SK-N-SH treated with all-trans-retinoic acid at 6 μM for 48 hours (cell line): ENCODE results near the gene CAVIN2.
A peak's percentile ranks its signal among the peaks of the same experiment; 100 is the strongest.

Experiments used
- ATAC-seq: fragments of 200-7000 bp; cut with Tn5 transposase; 3 replicates; pipeline ENCODE4 v1.9.1; 2020; ENCODE audit warnings: mild to moderate bottlenecking, moderate library complexity
- ARNTL ChIP-seq: fragments of 450-650 bp; formaldehyde crosslinking; IDR thresholded peaks from 2 replicates; pipeline ENCODE4 v1.5.0; 2020; ENCODE audit warnings: low read depth, mild to moderate bottlenecking, moderate library complexity, borderline replicate concordance
- BACH2 ChIP-seq: fragments of 250-450 bp; sonication (Bioruptor Pico); IDR thresholded peaks from 2 replicates; pipeline ENCODE4 v1.9.0; 2021; ENCODE audit warnings: mild to moderate bottlenecking, borderline replicate concordance
- CSDC2 ChIP-seq: fragments of 250-450 bp; sonication (Bioruptor Pico); IDR thresholded peaks from 2 replicates; pipeline ENCODE4 v1.5.0; 2020; ENCODE audit warnings: mild to moderate bottlenecking, moderate library complexity
- ESRRG ChIP-seq: fragments of 250-450 bp; sonication (Bioruptor Pico); IDR thresholded peaks from 2 replicates; pipeline ENCODE4 v1.6.1; 2021; ENCODE audit warnings: mild to moderate bottlenecking
- GLIS3 ChIP-seq: fragments of 250-450 bp; sonication (Bioruptor Pico); IDR thresholded peaks from 2 replicates; pipeline ENCODE4 v1.5.0; 2020; ENCODE audit warnings: mild to moderate bottlenecking, moderate library complexity
- ISL1 ChIP-seq: fragments of 250-450 bp; sonication (Bioruptor Pico); IDR thresholded peaks from 2 replicates; pipeline ENCODE4 v2.1.2; 2022; ENCODE audit warnings: mild to moderate bottlenecking, moderate library complexity
- OSR1 ChIP-seq: fragments of 250-450 bp; sonication (Bioruptor Pico); IDR thresholded peaks from 2 replicates; pipeline ENCODE4 v1.8.0; 2022; ENCODE audit warnings: moderate library complexity, mild to moderate bottlenecking, inconsistent platforms
- PPARA ChIP-seq: fragments of 250-450 bp; sonication (Bioruptor Pico); IDR thresholded peaks from 2 replicates; pipeline ENCODE4 v1.5.0; 2020; ENCODE audit warnings: mild to moderate bottlenecking, borderline replicate concordance
- RARB ChIP-seq: fragments of 250-450 bp; sonication (Bioruptor Pico); IDR thresholded peaks from 2 replicates; pipeline ENCODE4 v1.8.0; 2021; ENCODE audit warnings: mild to moderate bottlenecking, moderate library complexity
- SNAI2 ChIP-seq: fragments of 250-450 bp; sonication (Bioruptor Pico); IDR thresholded peaks from 2 replicates; pipeline ENCODE4 v1.5.0; 2020; ENCODE audit warnings: mild to moderate bottlenecking, moderate library complexity
- TCF4 ChIP-seq: fragments of 250-450 bp; sonication (Bioruptor Pico); IDR thresholded peaks from 2 replicates; pipeline ENCODE4 v1.8.0; 2021; ENCODE audit warnings: mild to moderate bottlenecking, moderate library complexity, borderline replicate concordance
- TOX ChIP-seq: fragments of 250-450 bp; sonication (Bioruptor Pico); IDR thresholded peaks from 2 replicates; pipeline ENCODE4 v1.8.0; 2021; ENCODE audit warnings: mild to moderate bottlenecking, moderate library complexity, borderline replicate concordance
- ZC3H10 ChIP-seq: fragments of 250-450 bp; sonication (Bioruptor Pico); IDR thresholded peaks from 2 replicates; pipeline ENCODE4 v1.5.1; 2021; ENCODE audit warnings: mild to moderate bottlenecking, moderate library complexity
- ZFP3 ChIP-seq: fragments of 250-450 bp; sonication (Bioruptor Pico); IDR thresholded peaks from 2 replicates; pipeline ENCODE4 v1.5.0; 2020; ENCODE audit warnings: mild to moderate bottlenecking, moderate library complexity
- ZFP30 ChIP-seq: fragments of 450-650 bp; formaldehyde crosslinking; IDR thresholded peaks from 2 replicates; pipeline ENCODE4 v1.5.0; 2022; ENCODE audit warnings: mild to moderate bottlenecking, moderate library complexity
- ZNF565 ChIP-seq: fragments of 450-650 bp; formaldehyde crosslinking; conservative IDR thresholded peaks from 2 replicates; pipeline ENCODE4 v1.5.0; 2020; ENCODE audit warnings: low read depth, mild to moderate bottlenecking, moderate library complexity
- ZNF70 ChIP-seq: fragments of 450-650 bp; formaldehyde crosslinking; IDR thresholded peaks from 2 replicates; pipeline ENCODE4 v1.5.0; 2020; ENCODE audit warnings: mild to moderate bottlenecking, moderate library complexity
- ZNF8 ChIP-seq: fragments of 450-650 bp; formaldehyde crosslinking; IDR thresholded peaks from 2 replicates; pipeline ENCODE4 v1.5.0; 2020; ENCODE audit warnings: mild to moderate bottlenecking, moderate library complexity
- TF ChIP-seq, protein P1 (sequence below): fragments of 250-450 bp; sonication (Bioruptor Pico); IDR thresholded peaks from 2 replicates; pipeline ENCODE4 v1.8.0; 2021; ENCODE audit warnings: low read depth, mild to moderate bottlenecking, moderate library complexity, borderline replicate concordance
- TF ChIP-seq, protein P2 (sequence below): fragments of 250-450 bp; sonication (Bioruptor Pico); IDR thresholded peaks from 2 replicates; pipeline ENCODE4 v1.5.1; 2021; ENCODE audit warnings: mild to moderate bottlenecking, moderate library complexity
- TF ChIP-seq, protein P3 (sequence below): fragments of 250-450 bp; sonication (Bioruptor Pico); IDR thresholded peaks from 2 replicates; pipeline ENCODE4 v1.5.1; 2020; ENCODE audit warnings: low read depth, mild to moderate bottlenecking, moderate library complexity
- TF ChIP-seq, protein P4 (sequence below): fragments of 250-450 bp; sonication (Bioruptor Pico); IDR thresholded peaks from 2 replicates; pipeline ENCODE4 v1.8.0; 2020; ENCODE audit warnings: mild to moderate bottlenecking, moderate library complexity, borderline replicate concordance
- TF ChIP-seq, protein P5 (sequence below): fragments of 250-450 bp; sonication (Bioruptor Pico); IDR thresholded peaks from 2 replicates; pipeline ENCODE4 v1.5.0; 2020; ENCODE audit warnings: mild to moderate bottlenecking, moderate library complexity

Gene CAVIN2

DNA sequence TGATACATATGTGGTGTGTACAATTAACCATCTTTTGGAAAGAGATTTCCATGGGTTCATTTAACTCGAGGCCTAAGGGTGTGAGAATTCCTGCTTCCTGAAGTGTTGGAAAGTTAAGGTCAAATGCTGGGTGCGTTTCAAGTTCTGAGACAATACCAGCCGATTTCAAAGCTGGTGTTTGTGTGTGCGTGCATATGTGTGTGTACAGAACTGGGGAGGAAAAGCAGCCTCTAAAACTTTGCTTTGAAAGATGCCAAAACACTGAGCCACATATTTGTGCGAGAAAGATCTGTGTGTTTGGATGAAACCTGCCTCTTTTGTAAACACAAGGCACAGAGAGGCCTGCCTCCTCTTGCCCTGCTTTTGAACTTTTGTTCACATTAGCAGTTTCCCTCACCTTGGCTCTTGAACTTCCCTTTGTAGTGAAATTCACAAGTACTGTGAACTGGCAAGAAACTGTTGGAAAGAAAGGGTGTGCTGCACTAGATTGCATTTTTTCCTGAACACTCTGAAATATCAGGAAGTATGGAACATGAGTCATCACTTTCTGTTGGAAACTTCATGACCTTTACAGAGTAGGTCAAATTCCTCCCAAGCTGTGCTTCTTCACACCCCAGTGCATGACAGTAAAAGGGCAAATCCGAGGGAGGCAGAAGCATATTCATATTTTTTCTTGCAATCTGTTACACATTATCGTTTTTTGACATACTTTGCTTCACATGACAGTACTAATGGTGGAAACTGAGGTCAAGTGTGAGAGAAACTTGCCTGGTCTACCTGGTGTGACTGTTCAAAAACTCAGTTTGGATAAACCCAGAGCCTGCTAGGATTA, 20.0 kb upstream of the CAVIN2 start:
- ATAC-seq, result peak; percentile 80
- TF ChIP-seq ZFP30 (CRISPR knock-in tag) (no peak), BACH2 (CRISPR knock-in tag) (no peak), TOX (CRISPR knock-in tag) (peak; percentile 64), TCF4 (CRISPR knock-in tag) (no peak), ZNF565 (CRISPR knock-in tag) (no peak), OSR1 (peak; percentile 78; the same call in 1 of the 2 replicates), PPARA (CRISPR knock-in tag) (no peak), ESRRG (CRISPR knock-in tag) (no peak), ZNF70 (CRISPR knock-in tag) (no peak), ZC3H10 (CRISPR knock-in tag) (0 out of 2 replicates have a peak, but pooled peaks have one; percentile 55), SNAI2 (CRISPR knock-in tag) (no peak), ZFP3 (CRISPR knock-in tag) (peak; percentile 40; the same call in 1 of the 2 replicates), CSDC2 (CRISPR knock-in tag) (peak; percentile 73; the same call in 1 of the 2 replicates), ZNF8 (CRISPR knock-in tag) (no peak), ARNTL (CRISPR knock-in tag) (no peak), GLIS3 (CRISPR knock-in tag) (no peak), RARB (CRISPR knock-in tag) (no peak), ISL1 (CRISPR knock-in tag) (peak; percentile 80)
- TF ChIP-seq, protein P1, sequence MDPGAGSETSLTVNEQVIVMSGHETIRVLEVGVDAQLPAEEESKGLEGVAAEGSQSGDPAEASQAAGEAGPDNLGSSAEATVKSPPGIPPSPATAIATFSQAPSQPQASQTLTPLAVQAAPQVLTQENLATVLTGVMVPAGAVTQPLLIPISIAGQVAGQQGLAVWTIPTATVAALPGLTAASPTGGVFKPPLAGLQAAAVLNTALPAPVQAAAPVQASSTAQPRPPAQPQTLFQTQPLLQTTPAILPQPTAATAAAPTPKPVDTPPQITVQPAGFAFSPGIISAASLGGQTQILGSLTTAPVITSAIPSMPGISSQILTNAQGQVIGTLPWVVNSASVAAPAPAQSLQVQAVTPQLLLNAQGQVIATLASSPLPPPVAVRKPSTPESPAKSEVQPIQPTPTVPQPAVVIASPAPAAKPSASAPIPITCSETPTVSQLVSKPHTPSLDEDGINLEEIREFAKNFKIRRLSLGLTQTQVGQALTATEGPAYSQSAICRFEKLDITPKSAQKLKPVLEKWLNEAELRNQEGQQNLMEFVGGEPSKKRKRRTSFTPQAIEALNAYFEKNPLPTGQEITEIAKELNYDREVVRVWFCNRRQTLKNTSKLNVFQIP, result no peak
- TF ChIP-seq, protein P2, sequence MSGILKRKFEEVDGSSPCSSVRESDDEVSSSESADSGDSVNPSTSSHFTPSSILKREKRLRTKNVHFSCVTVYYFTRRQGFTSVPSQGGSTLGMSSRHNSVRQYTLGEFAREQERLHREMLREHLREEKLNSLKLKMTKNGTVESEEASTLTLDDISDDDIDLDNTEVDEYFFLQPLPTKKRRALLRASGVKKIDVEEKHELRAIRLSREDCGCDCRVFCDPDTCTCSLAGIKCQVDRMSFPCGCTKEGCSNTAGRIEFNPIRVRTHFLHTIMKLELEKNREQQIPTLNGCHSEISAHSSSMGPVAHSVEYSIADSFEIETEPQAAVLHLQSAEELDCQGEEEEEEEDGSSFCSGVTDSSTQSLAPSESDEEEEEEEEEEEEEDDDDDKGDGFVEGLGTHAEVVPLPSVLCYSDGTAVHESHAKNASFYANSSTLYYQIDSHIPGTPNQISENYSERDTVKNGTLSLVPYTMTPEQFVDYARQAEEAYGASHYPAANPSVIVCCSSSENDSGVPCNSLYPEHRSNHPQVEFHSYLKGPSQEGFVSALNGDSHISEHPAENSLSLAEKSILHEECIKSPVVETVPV (CRISPR knock-in tag), result no peak
- TF ChIP-seq, protein P3, sequence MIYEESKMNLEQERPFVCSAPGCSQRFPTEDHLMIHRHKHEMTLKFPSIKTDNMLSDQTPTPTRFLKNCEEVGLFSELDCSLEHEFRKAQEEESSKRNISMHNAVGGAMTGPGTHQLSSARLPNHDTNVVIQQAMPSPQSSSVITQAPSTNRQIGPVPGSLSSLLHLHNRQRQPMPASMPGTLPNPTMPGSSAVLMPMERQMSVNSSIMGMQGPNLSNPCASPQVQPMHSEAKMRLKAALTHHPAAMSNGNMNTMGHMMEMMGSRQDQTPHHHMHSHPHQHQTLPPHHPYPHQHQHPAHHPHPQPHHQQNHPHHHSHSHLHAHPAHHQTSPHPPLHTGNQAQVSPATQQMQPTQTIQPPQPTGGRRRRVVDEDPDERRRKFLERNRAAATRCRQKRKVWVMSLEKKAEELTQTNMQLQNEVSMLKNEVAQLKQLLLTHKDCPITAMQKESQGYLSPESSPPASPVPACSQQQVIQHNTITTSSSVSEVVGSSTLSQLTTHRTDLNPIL (CRISPR knock-in tag), result no peak
- TF ChIP-seq, protein P4, sequence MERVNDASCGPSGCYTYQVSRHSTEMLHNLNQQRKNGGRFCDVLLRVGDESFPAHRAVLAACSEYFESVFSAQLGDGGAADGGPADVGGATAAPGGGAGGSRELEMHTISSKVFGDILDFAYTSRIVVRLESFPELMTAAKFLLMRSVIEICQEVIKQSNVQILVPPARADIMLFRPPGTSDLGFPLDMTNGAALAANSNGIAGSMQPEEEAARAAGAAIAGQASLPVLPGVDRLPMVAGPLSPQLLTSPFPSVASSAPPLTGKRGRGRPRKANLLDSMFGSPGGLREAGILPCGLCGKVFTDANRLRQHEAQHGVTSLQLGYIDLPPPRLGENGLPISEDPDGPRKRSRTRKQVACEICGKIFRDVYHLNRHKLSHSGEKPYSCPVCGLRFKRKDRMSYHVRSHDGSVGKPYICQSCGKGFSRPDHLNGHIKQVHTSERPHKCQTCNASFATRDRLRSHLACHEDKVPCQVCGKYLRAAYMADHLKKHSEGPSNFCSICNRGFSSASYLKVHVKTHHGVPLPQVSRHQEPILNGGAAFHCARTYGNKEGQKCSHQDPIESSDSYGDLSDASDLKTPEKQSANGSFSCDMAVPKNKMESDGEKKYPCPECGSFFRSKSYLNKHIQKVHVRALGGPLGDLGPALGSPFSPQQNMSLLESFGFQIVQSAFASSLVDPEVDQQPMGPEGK (CRISPR knock-in tag), result 0 out of 2 replicates have a peak, but pooled peaks have one; percentile 24
- TF ChIP-seq, protein P5, sequence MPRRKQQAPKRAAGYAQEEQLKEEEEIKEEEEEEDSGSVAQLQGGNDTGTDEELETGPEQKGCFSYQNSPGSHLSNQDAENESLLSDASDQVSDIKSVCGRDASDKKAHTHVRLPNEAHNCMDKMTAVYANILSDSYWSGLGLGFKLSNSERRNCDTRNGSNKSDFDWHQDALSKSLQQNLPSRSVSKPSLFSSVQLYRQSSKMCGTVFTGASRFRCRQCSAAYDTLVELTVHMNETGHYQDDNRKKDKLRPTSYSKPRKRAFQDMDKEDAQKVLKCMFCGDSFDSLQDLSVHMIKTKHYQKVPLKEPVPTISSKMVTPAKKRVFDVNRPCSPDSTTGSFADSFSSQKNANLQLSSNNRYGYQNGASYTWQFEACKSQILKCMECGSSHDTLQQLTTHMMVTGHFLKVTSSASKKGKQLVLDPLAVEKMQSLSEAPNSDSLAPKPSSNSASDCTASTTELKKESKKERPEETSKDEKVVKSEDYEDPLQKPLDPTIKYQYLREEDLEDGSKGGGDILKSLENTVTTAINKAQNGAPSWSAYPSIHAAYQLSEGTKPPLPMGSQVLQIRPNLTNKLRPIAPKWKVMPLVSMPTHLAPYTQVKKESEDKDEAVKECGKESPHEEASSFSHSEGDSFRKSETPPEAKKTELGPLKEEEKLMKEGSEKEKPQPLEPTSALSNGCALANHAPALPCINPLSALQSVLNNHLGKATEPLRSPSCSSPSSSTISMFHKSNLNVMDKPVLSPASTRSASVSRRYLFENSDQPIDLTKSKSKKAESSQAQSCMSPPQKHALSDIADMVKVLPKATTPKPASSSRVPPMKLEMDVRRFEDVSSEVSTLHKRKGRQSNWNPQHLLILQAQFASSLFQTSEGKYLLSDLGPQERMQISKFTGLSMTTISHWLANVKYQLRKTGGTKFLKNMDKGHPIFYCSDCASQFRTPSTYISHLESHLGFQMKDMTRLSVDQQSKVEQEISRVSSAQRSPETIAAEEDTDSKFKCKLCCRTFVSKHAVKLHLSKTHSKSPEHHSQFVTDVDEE (CRISPR knock-in tag), result no peak

DNA sequence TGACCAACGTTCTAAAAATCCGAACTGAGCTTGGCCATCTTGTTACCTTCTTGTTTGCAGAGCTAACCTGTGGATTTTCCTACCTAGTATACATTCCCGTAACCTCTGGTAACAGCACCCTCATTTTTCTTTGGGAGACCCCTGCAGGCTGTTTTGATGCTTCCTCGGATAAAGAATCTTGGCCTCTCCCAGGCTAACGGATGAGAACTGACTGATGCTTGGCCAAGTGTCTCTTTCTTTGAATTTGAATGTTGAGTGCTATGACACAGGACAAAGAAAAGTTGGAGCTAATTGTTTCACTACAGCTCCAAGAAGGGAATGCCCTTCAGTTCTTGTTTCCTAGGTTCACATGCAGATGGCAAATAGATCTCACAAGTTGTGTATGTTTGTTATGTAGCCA, 19.3 kb upstream of the CAVIN2 start:
- ATAC-seq, result no peak
- TF ChIP-seq SNAI2 (CRISPR knock-in tag) (no peak), ARNTL (CRISPR knock-in tag) (no peak), BACH2 (CRISPR knock-in tag) (no peak), ZNF565 (CRISPR knock-in tag) (no peak), GLIS3 (CRISPR knock-in tag) (no peak), ZC3H10 (CRISPR knock-in tag) (no peak), CSDC2 (CRISPR knock-in tag) (no peak), ESRRG (CRISPR knock-in tag) (no peak), TOX (CRISPR knock-in tag) (no peak), PPARA (CRISPR knock-in tag) (no peak), TCF4 (CRISPR knock-in tag) (no peak), ISL1 (CRISPR knock-in tag) (no peak), RARB (CRISPR knock-in tag) (no peak)
- TF ChIP-seq, protein P2 (CRISPR knock-in tag), result no peak
- TF ChIP-seq, protein P4 (CRISPR knock-in tag), result no peak
- TF ChIP-seq, protein P3 (CRISPR knock-in tag), result no peak
